Left lung (tissue), 10 donors: ENCODE results near the gene TRPC4. TPM values are rescaled to one million over a fixed set of nuclear protein-coding genes. Genes with fewer than 3 reads are reported as not detected.

Source experiments
- ATAC-seq: fragments of 200-7000 bp; cut with Tn5 transposase; one replicate; pipeline ENCODE4 v1.9.1; 2020; ENCODE audit warnings: moderate library complexity
- DNase-seq, 4 donors: peaks; one replicate each; pipeline ENCODE4 v3.0.0-alpha.2; 2013 to 2020
- H3K27ac ChIP-seq, 2 donors: fragments of 200-600 bp; sonication (generic) in 1 of 2; one replicate each; pipeline versions ENCODE4 v1.5.0 to v1.8.0; 2020 to 2021
- H3K27me3 ChIP-seq, 2 donors: fragments of 200-600 bp; sonication (generic) in 1 of 2; one replicate each; pipeline versions ENCODE4 v1.5.0 to v1.8.0; 2020 to 2021
- H3K36me3 ChIP-seq, 2 donors: fragments of 200-600 bp; sonication (generic) in 1 of 2; one replicate each; pipeline versions ENCODE4 v1.5.0 to v1.8.0; 2020 to 2021
- H3K4me1 ChIP-seq, 2 donors: fragments of 200-600 bp; one replicate each; pipeline ENCODE4 v1.8.0; 2021
- H3K4me3 ChIP-seq, 2 donors: fragments of 200-600 bp; sonication (generic) in 1 of 2; one replicate each; pipeline versions ENCODE4 v1.5.0 to v1.8.0; 2020 to 2021; ENCODE audit warnings: mild to moderate bottlenecking in 1 of 2
- H3K9me3 ChIP-seq, 2 donors: fragments of 200-600 bp; sonication (generic) in 1 of 2; one replicate each; pipeline versions ENCODE4 v1.5.0 to v1.8.0; 2020 to 2021
- intact Hi-C, 2 donors: fragments of 100-400 bp; cut with DNase I; formaldehyde crosslinking; loops; one replicate each; pipeline versions ENCODE4 v1.11.2 to v1.14.2; 2022
- polyA plus RNA-seq, 6 donors: library from polyadenylated mRNA; unstranded; fragments of 120-200 nt; gene quantifications; one replicate each; pipeline ENCODE4 v1.2.1, GENCODE V29; 2013; ENCODE audit not compliant: insufficient read length in 6 of 6
- total RNA-seq, 2 donors: library from RNA; stranded (reverse); fragmentation: NEBNext Ultra II Directional; extraction: Animal tissue kit (Norgen Biotek cat#: 25700); gene quantifications; one replicate each; pipeline ENCODE4 v1.2.1, GENCODE V29; 2021
- TF ChIP-seq, protein P1 (sequence below), 2 donors: fragments of 200-600 bp; sonication (generic) in 1 of 2; IDR thresholded peaks; one replicate each; pipeline versions ENCODE4 v1.5.0 to v1.8.0; 2021; ENCODE audit warnings: antibody characterized with exemption in 2 of 2
- donor health status: DM: no; HTN: yes; CAD: no.
- donor health status: DM: no; HTN: no; CAD: no.

Gene TRPC4
- total and polyA plus RNA-seq, 8 donors = 0.13 to 2.1 (median 0.25) TPM

GRCh38 chr13:37666036-37666435, 203.5 kb downstream of the TRPC4 start:
- ATAC-seq = no peak
- H3K27ac ChIP-seq = no peak overlapping the region
- H3K4me1 ChIP-seq = no peaks in the 10 kb centered on the region
- intact Hi-C loops = no loop called here
- no peaks in the 10 kb centered on the region for H3K9me3 ChIP-seq
- H3K36me3 ChIP-seq = no peaks in the 10 kb centered on the region
- DNase-seq = no peak
- TF ChIP-seq, protein P1, sequence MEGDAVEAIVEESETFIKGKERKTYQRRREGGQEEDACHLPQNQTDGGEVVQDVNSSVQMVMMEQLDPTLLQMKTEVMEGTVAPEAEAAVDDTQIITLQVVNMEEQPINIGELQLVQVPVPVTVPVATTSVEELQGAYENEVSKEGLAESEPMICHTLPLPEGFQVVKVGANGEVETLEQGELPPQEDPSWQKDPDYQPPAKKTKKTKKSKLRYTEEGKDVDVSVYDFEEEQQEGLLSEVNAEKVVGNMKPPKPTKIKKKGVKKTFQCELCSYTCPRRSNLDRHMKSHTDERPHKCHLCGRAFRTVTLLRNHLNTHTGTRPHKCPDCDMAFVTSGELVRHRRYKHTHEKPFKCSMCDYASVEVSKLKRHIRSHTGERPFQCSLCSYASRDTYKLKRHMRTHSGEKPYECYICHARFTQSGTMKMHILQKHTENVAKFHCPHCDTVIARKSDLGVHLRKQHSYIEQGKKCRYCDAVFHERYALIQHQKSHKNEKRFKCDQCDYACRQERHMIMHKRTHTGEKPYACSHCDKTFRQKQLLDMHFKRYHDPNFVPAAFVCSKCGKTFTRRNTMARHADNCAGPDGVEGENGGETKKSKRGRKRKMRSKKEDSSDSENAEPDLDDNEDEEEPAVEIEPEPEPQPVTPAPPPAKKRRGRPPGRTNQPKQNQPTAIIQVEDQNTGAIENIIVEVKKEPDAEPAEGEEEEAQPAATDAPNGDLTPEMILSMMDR (IDR thresholded peaks at IDR 0.05) = no peak
- no peak overlapping the region for H3K4me3 ChIP-seq
- H3K27me3 ChIP-seq = no peaks in the 10 kb centered on the region

DNA sequence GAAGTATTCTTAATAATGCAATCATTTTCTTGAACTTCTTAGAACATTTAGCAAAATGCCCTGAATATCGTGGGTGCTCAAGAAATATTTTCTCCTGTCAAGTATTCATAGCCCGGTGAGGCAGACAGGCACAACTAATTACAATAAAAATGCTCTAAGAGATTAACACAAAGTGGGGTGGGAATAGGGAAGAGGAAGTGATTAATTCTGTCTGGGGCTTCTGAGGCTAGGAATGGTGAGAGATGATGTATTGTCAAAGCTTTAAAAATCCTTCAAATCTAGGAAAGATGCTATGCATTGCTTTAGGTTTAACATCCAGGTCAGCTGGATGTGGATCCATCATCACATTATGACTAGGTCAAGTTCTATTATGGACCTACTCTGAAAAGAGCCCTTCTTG, 204.2 kb downstream of the TRPC4 start:
- no peak for DNase-seq
- Histone ChIP-seq H3K27me3 (no peaks in the 10 kb centered on the region), H3K36me3 (no peaks in the 10 kb centered on the region), H3K4me1 (no peaks in the 10 kb centered on the region), H3K27ac (no peak overlapping the region), H3K4me3 (no peak overlapping the region), H3K9me3 (no peaks in the 10 kb centered on the region)
- intact Hi-C loops = no loop called here
- TF ChIP-seq, protein P1 (IDR thresholded peaks at IDR 0.05) = no peak
- no peak for ATAC-seq

DNA sequence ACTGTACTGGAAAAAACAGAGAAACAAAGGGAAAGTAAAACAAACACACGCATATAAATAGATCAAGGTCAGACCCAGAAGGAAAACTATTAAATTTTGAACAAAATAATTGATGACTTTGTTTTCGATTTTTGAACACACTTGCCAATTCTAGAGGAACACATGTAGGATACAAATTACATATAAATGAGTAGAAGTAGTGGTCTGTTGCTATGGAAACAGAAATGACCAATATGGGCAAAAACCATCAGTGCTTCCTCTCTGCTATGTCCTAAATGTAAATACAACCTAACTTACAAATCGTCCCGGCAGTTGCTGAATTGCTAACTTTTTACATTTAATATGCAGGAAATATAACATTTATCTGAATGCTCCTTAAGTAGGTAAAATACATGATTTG, 205.8 kb downstream of the TRPC4 start:
- TF ChIP-seq, protein P1 (IDR thresholded peaks at IDR 0.05) = no peak
- intact Hi-C loops = no loop called here
- H3K36me3 ChIP-seq = no peaks in the 10 kb centered on the region

GRCh38 chr13:37662624-37663023, 206.9 kb downstream of the TRPC4 start:
- Histone ChIP-seq H3K27me3 (no peaks in the 10 kb centered on the region), H3K4me1 (no peaks in the 10 kb centered on the region), H3K9me3 (no peaks in the 10 kb centered on the region), H3K27ac (no peak overlapping the region), H3K36me3 (no peaks in the 10 kb centered on the region), H3K4me3 (no peak overlapping the region)
- ATAC-seq (no peak), DNase-seq (no peak)
- intact Hi-C loops = no loop called here
- TF ChIP-seq, protein P1 (IDR thresholded peaks at IDR 0.05) = no peak

More for the DNA sequence above, 205.8 kb downstream of the TRPC4 start:
- H3K9me3 ChIP-seq = no peaks in the 10 kb centered on the region
- DNase-seq (no peak), ATAC-seq (no peak)
- no peaks in the 10 kb centered on the region for H3K4me1 ChIP-seq
- H3K27ac ChIP-seq = no peak overlapping the region
- no peak overlapping the region for H3K4me3 ChIP-seq
- H3K27me3 ChIP-seq = no peaks in the 10 kb centered on the region

- DNase-seq = no peak
- intact Hi-C loops = no loop called here
- Histone ChIP-seq H3K9me3 (no peaks in the 10 kb centered on the region), H3K4me3 (no peak overlapping the region), H3K4me1 (no peaks in the 10 kb centered on the region), H3K27ac (no peak overlapping the region), H3K27me3 (no peaks in the 10 kb centered on the region), H3K36me3 (no peaks in the 10 kb centered on the region)
- TF ChIP-seq, protein P1 (IDR thresholded peaks at IDR 0.05) = no peak
- no peak for ATAC-seq
Observed at GRCh38 chr13:37657956-37658355, 211.6 kb downstream of the TRPC4 start.
